ENCODE measurements around the gene CSF2.

DNA sequence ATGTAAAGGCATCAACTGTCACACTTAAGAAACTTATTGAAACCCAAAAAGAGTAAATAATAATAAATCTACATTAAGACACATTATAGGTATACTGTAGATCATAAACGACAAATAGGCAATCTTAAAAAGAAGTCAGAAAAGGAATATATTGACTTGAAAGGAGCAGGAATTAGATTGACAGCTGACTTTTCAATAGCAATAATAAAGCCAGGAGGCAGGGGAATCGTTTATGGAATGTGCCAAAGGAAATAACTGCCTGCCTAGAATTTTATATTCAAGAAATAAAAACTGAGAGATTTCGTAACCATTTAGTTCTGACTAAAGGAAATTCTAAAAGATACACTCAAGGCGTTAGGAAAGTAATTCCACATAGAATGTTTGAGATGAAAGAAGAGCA lies 40.5 kb upstream of the CSF2 start:
- TF ChIP-seq, protein P1, sequence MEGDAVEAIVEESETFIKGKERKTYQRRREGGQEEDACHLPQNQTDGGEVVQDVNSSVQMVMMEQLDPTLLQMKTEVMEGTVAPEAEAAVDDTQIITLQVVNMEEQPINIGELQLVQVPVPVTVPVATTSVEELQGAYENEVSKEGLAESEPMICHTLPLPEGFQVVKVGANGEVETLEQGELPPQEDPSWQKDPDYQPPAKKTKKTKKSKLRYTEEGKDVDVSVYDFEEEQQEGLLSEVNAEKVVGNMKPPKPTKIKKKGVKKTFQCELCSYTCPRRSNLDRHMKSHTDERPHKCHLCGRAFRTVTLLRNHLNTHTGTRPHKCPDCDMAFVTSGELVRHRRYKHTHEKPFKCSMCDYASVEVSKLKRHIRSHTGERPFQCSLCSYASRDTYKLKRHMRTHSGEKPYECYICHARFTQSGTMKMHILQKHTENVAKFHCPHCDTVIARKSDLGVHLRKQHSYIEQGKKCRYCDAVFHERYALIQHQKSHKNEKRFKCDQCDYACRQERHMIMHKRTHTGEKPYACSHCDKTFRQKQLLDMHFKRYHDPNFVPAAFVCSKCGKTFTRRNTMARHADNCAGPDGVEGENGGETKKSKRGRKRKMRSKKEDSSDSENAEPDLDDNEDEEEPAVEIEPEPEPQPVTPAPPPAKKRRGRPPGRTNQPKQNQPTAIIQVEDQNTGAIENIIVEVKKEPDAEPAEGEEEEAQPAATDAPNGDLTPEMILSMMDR (IDR thresholded peaks at IDR 0.05) = no peak
- TF ChIP-seq POLR2A (IDR thresholded peaks at IDR 0.05) = no peak
- no peak for TF ChIP-seq EP300 (IDR thresholded peaks at IDR 0.05; ENCODE audit: low read depth)

All from transverse colon (tissue), 3 donors.